Measurements from ENCODE around the gene MYG1. TPM values are rescaled to one million over a fixed set of nuclear protein-coding genes. Genes with fewer than 3 reads are reported as not detected.

Gene MYG1
- total RNA-seq, 2 donors from 2014 or later: 26.9 to 28.3 TPM

DNA sequence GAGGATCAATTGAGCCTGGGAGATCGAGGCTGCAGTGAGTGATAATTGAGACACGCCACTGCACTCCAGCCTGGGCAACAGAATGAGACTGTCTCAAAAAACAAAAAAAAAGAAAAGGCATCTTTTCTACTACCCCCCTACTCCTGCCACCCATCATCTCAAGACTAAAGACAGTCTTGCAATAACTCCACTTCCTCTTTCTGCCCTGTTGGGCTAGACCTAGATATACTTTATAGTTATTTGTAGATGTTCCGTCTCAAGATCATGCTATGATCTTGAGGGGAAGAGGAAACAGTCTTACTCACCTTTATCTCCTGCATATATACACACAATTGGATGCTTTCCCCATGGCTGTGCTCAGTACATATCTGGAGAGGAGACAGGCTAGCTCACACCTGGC is 43.5 kb upstream of the MYG1 start:
- Histone ChIP-seq H3K36me3 (peaks cover 5% of the 10 kb centered on the region), H3K27me3 (no peaks in the 10 kb centered on the region), H3K9me3 (no peaks in the 10 kb centered on the region), H3K4me1 (peaks cover 0 to 26% of the 10 kb centered on the region in 2 donors), H3K4me3 (no peak overlapping the region), H3K27ac (no peak overlapping the region)
- TF ChIP-seq, protein P1, sequence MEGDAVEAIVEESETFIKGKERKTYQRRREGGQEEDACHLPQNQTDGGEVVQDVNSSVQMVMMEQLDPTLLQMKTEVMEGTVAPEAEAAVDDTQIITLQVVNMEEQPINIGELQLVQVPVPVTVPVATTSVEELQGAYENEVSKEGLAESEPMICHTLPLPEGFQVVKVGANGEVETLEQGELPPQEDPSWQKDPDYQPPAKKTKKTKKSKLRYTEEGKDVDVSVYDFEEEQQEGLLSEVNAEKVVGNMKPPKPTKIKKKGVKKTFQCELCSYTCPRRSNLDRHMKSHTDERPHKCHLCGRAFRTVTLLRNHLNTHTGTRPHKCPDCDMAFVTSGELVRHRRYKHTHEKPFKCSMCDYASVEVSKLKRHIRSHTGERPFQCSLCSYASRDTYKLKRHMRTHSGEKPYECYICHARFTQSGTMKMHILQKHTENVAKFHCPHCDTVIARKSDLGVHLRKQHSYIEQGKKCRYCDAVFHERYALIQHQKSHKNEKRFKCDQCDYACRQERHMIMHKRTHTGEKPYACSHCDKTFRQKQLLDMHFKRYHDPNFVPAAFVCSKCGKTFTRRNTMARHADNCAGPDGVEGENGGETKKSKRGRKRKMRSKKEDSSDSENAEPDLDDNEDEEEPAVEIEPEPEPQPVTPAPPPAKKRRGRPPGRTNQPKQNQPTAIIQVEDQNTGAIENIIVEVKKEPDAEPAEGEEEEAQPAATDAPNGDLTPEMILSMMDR (IDR thresholded peaks at IDR 0.05): no peak
- no peak for DNase-seq (ENCODE audit: low spot score)

DNA sequence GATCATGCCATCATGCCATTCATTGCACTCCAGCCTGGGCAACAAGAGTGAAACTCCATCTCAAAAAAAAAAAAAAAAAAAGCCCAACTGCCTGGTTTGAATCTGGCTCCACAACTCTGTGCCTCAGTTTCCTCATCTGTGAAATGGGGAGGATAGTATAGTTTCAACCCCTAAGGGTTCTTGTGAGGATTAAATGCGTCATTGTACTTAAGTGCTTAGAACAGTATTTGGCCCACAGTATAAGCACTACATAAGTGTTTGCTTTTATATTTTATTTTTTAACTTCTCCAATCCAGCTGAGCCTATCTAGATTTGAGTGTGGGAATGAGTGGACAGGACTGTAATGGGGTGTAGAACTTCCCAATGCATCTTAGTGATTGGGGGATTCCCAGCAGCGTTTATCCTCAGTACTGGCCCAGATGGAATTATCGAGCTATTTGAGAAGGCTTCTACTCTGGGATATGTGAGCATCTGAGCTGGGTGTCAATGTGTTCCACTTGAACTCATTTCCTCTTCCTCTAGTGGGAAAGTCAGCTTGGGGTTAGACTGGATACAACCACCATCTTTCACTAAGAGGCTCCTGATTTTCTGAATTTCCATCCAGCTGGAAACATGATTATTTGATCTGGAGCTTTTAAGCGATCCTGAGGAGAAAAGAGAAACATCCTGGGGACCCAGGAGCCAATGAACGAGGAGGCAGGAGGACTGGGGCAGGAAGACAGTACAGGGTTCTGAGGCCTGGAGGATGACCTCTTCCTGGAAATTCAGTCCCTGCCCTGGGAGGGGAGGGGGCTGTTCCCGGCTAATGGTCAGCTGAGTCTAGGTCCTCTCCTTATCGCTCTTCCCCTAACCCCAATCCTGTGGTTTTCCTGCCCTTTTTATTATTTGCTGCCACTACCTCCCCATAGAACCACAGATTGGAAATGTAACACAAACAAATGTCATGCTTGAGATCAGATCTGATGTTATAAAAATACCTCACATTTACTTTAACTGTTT is 40.7 kb upstream of the MYG1 start:
- Histone ChIP-seq H3K9me3 (no peaks in the 10 kb centered on the region), H3K4me3 (no peak overlapping the region), H3K27me3 (no peaks in the 10 kb centered on the region), H3K4me1 (peaks cover 0 to 4% of the 10 kb centered on the region in 2 donors), H3K36me3 (peaks cover 3% of the 10 kb centered on the region), H3K27ac (no peak overlapping the region)
- no peak for DNase-seq (ENCODE audit: low spot score)
- TF ChIP-seq, protein P1 (IDR thresholded peaks at IDR 0.05): no peak

DNA sequence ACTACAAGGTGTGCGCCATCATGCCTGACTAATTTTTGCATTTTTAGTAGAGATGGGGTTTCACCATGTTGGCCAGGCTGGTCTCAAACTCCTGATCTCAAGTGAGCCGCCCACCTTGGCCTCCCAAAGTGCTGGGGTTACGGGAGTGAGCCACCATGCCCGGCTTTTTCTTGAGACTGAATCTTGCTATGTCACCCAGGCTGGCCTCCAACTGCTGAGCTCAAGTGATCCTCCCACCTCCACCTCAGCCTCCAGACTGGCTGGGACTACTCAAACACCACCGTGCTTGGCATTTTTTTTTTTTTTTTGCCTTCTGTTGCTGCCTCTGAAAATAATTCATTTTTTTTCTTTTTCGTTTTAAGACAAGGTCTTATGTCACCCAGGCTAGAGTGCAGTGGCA is 39.6 kb upstream of the MYG1 start:
- H3K9me3 ChIP-seq: no peaks in the 10 kb centered on the region
- no peaks in the 10 kb centered on the region for H3K36me3 ChIP-seq

DNA sequence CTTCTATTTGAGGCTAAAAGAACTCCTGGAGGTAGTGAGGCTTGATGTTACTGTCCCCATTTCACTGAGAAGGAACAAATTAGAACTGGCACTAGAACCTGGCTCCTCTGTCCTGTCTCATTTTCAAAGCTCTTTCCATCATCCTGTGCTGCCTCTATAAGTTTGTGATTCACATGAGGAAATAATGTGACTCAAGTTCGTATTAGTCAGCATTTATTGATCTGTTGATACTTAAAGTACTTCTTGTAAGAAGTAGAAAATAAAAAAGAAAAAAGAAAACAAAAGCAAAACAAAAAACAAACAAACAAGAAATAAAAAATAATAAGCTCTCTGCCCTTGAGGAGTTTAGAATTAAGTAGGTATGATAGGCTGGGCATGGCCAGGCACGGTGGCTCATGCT is 33.7 kb upstream of the MYG1 start:
- H3K27me3 ChIP-seq: no peaks in the 10 kb centered on the region
- TF ChIP-seq, protein P1 (IDR thresholded peaks at IDR 0.05): no peak
- no peak for DNase-seq (ENCODE audit: low spot score)
- H3K27ac ChIP-seq: no peak overlapping the region
- H3K9me3 ChIP-seq: no peaks in the 10 kb centered on the region
- no peak overlapping the region for H3K4me3 ChIP-seq
- no peaks in the 10 kb centered on the region for H3K36me3 ChIP-seq
- H3K4me1 ChIP-seq: peaks cover 0 to 12% of the 10 kb centered on the region in 2 donors

More for the DNA sequence above, 39.6 kb upstream of the MYG1 start:
- no peak overlapping the region for H3K4me3 ChIP-seq
- no peak overlapping the region for H3K27ac ChIP-seq
- no peaks in the 10 kb centered on the region for H3K4me1 ChIP-seq
- TF ChIP-seq, protein P1 (IDR thresholded peaks at IDR 0.05): no peak
- DNase-seq (ENCODE audit: low spot score): no peak
- no peaks in the 10 kb centered on the region for H3K27me3 ChIP-seq

DNA sequence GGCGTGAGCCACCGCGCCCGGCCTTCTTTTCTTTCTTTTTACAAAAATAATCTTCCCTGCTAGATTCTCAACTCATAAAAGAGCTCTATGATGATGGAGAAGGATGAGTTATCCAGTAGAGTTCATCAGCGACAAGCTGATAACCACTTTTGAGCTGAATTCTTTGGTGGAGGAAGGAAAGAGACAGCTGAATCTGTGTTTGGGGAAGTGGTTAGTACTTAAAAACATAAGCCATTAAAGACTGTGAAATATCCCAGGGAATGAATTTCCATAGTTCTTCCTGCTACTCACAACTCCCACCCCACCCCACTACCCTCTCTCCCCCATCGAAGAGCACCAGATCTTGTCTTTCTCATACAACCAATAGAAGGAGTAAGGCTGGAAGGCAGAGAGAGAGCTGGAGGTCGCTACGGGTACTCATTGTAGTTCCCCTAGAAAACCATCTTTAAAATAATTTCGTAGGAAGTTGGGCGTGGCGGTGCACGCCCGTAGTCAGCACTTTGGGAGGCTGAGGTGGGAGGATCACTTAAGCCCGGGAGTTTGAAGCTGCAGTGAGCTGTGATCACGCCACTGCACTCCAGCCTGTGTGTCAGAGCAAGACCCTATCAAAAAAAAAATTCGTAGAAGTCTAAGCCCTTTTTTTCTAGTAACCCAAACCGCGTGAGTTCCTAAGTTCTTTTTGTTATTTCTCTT is 32.0 kb upstream of the MYG1 start:
- Histone ChIP-seq H3K9me3 (no peaks in the 10 kb centered on the region), H3K4me3 (peak overlapping the region; percentile 43 to 65), H3K27me3 (no peaks in the 10 kb centered on the region), H3K27ac (peak overlapping the region in 1 of 2 donors; percentile 2), H3K36me3 (no peaks in the 10 kb centered on the region), H3K4me1 (peaks cover 0 to 12% of the 10 kb centered on the region in 2 donors)
- TF ChIP-seq, protein P1 (IDR thresholded peaks at IDR 0.05): no peak
- DNase-seq (ENCODE audit: low spot score): no peak

Measured in right atrium auricular region (tissue), 2 donors.